Stimulated activated CD8-positive, alpha-beta memory T cell treated with anti-CD3 and anti-CD28 coated beads, Interleukin-7, amount 100 ng/mL, for 24 hours (primary cell): ENCODE data around the gene RRP12.
"Not testable (repeated sequence)": the region's sequence is repeated elsewhere in the genome, so short reads cannot be mapped to it uniquely, and the experiment has no call there.

ENCODE experiments used
- DNase-seq: peaks from one replicate; pipeline ENCODE4 v3.0.0-alpha.2; 2020; ENCODE audit warnings: low read depth

RRP12 gene

DNA sequence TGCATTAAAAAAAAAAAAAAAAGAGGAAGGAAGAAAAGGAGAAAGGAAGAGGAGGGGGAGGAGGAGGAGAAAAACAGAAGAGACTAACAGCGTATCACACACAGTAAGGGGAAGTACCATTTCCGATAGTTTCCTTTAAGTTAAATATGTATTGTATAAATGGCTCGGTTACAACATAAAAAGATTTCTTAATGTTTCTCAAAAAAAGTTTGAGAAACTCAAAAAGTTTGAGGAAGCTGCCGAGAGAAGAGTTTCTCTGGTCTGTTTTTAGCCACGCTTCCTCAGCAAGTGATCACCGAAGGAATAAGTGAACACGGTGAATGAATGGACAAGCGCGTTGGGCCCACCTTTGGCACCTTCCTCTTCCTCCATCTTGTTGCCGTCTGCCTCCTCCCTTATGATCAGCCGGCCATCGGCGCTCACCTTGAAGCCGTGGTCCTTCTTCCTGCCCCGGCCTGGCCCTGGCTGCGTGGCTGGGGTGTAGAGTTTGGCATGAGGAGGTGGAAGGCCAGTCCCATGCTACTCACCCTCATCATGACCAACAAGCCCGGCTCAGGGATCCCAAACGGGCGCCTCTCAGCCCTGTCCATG, 35.3 kb downstream of the RRP12 start:
- no peak for DNase-seq

GRCh38 chr10:97363071-97363470, 38.1 kb downstream of the RRP12 start:
- DNase-seq: no peak

- DNase-seq: no peak
Observed at GRCh38 chr10:97362310-97363033, 38.7 kb downstream of the RRP12 start.

GRCh38 chr10:97361537-97361901, 39.6 kb downstream of the RRP12 start:
- DNase-seq: no peak

DNA sequence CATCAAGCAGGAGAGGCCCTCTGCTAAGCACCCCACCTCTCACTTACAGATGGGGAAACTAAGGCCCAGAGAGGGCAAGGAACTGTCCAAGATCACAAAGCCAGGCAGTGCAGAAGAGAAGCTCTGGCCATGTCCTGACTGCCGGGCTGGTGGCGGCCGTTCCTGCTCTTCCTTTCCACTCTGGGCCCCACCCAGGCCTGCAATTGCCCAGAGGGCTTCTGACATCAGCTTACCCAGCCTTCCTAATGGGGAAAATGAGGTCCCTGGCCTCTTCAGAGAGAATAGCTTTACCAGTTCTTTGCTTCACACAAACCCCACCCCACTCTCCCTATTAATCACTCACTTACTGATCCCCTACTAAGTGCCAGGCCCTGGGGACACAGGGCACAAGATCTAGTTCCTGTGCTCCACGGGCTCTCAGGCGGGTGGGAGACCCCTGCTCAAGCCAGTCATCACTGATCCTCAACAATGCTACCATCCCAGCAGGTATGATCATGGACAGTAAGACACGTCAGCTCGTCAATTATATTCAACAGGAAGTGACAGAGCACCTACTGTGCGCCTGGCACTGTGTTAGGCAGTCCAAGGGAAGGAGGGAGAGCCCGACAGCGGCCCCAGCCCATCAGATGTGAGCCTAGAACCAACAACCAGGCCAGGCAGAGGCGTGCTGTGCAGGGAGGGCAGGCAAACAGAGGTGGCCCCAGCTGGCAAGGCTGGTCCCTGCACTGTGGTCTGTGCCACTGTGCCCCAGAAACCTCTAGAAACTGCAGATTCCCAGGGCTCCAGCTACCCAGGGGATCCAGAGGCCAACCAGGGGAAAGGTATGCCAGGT, 40.2 kb downstream of the RRP12 start:
- DNase-seq: no peak

- DNase-seq: no peak
Observed at GRCh38 chr10:97358781-97359180, 42.4 kb downstream of the RRP12 start.

DNA sequence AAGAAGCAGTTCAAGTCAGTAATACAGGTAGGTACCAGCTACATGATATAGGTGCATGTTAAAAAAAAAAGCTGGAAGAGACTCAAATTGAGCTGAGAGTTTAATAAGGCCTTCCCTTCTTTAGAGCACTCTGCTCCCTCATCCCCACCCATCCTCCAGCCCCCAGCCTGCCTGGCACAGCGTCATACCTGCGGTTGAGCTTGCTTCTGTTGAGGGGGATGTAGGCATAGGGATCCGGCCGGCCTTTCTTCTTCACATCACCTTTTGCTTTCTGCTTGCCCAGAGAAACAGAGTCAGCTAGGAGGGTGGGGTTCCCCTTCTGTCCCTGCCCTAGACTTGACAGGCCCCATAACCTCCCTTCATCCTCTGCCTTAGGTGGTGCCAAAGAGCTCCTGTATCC, 42.8 kb downstream of the RRP12 start:
- DNase-seq: no peak

DNA sequence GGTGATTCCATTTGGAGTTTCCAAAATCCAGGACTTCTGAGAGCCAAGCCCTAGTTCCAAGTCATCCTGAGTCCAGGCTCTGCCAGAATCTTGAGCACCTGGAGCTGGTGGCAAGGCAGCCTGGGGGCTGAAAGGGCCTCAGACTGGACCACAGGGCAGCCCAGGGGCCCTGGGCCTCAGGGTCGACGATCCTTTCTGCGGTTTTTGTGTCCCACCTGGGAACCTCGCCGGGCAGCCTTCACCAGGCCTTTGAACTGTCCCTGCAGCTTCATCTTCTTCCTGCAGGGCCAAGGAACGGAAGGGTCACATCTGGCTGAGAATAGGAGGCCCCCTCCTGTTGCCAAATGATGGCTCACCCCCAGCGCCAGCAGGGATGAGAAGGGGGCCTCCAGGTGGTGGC, 44.2 kb downstream of the RRP12 start:
- DNase-seq: no peak

DNA sequence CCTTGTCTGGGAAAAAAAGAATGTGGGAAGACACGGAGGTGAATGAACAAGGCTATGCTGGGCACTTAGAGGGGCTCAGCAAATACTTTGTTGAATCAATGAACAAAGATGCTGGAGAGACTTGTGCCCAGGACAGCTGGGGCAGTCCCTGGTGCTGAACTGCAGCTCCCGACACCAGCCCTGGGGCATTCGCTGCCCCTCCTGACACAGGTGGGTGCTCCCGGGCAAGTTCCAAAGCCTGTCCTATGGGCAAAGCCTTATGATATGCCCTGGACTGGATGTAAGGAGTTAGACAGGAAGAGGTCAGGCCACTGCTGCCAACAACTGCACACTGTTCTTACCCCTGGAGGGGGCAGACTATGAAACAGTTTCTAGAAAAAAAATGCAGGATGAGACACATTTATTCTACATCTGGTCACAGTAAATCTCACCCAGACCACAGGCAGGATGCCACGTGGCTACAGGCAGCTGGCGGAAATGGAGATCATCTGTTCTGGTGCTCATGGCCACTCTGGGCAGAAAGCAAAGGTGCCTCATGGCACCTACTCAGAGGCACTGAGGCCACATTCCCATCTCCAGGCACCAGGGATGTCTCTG, 44.7 kb downstream of the RRP12 start:
- DNase-seq: no peak

DNA sequence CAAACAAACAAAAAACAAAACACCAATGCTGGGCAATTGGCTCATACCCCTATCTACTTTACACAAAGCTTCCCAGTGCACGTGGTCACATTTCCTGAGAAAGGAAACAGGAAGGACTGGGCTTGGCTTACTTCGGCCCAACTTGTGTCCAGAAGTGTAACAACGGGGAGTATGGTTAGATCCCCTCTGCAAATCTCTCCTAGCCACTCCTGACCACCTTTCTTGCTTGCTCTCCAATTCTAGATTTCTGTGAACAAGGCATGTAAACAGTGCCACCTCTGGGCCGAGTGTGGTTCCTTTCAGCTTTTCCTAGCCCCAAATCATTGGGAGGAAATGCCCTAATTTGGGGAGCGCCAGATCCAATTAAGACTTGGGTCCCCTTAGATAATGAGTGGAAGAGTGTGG, 45.6 kb downstream of the RRP12 start:
- no peak for DNase-seq

- DNase-seq: no peak
Observed at GRCh38 chr10:97353945-97354344, 47.2 kb downstream of the RRP12 start.

GRCh38 chr10:97349752-97350513, 51.2 kb downstream of the RRP12 start:
- DNase-seq: no peak

GRCh38 chr10:97347317-97347716, 53.8 kb downstream of the RRP12 start:
- DNase-seq: no peak

GRCh38 chr10:97343664-97344063, 57.5 kb downstream of the RRP12 start:
- DNase-seq: not testable (repeated sequence)

- no peak for DNase-seq
Observed at GRCh38 chr10:97341416-97341815, 59.7 kb downstream of the RRP12 start.

GRCh38 chr10:97338041-97338440, 63.1 kb downstream of the RRP12 start:
- no peak for DNase-seq

DNA sequence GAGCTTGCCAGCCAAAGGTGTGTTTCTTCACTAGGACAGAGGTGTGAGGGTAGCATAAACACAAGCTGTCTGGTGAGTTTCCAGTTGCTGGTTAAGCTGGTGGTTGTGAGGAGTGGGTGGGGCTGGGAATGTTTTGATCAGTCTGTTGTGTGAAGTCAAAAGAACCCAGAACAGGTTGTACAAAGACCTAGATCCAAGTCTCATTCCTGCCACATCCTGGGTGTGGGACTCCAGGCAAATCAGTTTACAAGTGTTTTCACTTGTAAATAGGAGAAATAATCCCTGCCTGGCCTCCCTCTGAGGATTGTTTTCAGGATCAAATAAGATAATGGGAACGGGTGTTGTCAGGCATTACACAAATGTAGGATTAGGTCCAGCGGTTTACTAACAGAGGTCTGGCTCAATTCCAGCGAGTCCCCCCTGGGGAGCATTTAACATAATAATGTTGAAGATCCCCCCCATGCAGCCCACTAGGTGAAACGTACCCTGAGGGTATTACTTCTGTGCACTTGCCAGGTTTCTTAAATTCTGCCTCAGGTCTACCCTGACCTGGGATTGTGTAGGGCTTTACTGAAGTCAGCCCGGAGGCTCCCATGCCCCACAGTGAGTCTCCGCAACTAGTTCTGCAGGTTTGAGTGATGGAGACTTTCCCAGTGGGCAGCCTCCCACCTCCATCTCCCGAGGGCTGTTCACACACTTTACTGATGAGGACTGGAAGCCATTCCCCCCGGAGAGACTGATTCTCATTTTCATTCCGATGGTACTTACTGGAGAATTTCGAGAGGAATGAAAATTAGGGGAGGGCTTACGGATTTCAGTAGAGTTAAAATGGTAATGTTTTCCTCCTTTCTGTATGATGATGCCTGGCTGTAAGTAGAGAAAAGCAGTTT, 64.0 kb downstream of the RRP12 start:
- no peak for DNase-seq

- no peak for DNase-seq
Observed at GRCh38 chr10:97336446-97336845, 64.7 kb downstream of the RRP12 start.

DNA sequence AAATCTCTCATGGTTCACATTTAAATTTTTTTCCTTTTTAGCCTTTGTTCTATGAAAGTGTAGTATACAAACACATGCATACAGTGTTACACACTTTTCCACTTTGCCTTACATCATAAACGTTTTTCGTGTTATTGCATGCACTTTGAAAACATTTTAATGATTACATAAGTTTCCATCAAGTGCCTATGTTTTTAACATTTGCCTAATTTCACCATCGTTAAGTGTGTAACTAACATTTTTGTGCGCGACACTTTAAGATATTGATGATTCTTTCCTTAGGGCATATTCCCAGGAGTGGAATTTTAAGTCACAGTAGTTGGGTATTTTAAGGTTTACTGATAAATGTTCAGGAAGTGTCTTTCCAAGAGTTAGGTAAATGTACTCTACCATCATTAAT, 65.1 kb downstream of the RRP12 start:
- DNase-seq: no peak

- no peak for DNase-seq
Observed at GRCh38 chr10:97335188-97335619, 65.9 kb downstream of the RRP12 start.
